GM03348 (cell line): ENCODE results near the gene SORCS2.

Experiments
- DNase-seq: peaks from one replicate; pipeline ENCODE4 v3.0.0; 2012; ENCODE audit warnings: low spot score

SORCS2 gene

DNA sequence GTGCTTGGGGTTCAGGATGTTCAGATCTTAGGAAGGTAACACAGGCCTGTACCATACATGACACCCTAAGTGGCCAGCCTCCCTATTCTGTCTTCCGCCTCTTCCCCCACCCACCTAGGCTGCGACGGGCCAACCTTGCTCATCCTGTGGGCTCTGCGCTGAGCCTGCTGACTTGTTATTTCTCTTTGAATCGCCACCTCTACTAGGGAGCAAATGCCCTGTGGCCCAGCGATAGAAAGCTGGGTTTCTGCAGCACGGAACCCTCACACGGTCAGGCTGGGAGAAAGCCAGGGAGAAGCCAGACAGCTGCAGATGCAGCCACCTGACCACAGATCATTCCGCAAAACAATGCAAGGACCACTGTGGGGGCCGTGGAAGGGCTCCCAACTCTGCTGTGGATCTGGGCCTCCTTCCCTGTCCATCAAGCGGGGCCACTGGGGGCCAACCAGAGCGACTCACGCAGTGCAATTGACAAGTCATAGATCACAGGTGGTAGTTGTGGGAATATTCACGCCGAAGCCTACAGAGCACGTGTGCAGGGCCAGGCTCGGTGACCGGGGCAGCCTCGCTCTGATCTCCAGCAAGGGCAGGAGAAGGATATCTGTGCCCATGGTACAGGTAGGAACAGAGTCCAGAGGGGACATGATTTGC lies 519.8 kb downstream of the SORCS2 start:
- DNase-seq, result no peak

DNA sequence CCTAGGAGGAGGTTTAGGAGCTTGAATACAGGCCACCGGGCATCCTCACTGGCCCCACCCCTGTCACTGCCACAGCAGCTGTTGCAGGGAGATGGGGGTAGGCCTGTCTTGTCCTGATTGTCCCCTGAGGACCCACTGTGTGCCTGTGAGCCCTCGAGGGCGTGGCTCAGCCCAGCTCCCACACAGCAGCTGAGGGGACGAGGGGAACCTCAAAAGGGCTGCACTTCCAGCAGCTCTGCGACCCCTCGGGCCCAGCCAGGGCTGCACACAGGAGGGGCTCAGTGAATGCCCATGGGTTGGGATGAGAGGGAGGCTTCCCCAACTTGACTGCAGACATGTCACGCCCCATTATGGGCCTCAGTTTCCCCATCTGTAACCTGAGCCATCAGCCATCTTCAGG lies 521.4 kb downstream of the SORCS2 start:
- no peak for DNase-seq

DNA sequence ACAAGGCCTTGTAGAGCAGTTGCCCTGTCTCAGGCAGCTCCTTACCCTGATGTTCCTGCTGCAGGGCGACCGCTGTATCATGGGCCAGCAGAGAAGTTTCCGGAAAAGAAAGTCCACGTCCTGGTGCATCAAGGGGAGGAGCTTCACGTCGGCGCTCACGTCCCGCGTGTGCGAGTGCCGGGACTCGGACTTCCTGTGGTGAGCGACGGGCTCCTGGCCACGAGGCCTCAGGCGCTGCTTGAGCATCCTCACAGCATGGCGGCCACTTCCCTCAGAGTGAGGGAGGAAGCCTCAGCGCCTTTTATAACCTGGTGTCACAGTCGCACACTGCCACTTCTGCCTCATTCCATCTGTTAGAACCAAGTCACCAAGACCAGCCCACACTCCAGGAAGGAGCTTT lies 521.8 kb downstream of the SORCS2 start:
- DNase-seq, result no peak

DNA sequence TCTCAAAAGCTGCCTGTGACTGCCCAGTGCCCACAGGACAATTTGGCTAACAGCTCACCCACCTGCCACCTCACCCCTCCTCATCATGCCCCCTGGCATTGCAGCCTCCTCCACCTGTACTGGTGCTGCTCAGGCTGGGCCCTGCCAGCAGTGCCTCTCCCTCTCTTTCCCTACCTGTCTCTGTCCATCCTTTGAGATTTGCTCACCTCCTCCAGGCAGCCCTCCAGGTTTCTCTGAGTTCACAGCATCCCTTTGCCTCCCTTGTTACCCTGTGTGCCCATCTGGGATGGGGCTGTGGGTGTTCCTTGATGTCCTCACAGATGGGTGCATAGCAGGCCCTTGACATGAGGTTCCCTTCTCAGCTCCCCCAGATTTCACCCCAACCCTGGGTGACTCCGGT lies 522.4 kb downstream of the SORCS2 start:
- DNase-seq, result no peak

DNA sequence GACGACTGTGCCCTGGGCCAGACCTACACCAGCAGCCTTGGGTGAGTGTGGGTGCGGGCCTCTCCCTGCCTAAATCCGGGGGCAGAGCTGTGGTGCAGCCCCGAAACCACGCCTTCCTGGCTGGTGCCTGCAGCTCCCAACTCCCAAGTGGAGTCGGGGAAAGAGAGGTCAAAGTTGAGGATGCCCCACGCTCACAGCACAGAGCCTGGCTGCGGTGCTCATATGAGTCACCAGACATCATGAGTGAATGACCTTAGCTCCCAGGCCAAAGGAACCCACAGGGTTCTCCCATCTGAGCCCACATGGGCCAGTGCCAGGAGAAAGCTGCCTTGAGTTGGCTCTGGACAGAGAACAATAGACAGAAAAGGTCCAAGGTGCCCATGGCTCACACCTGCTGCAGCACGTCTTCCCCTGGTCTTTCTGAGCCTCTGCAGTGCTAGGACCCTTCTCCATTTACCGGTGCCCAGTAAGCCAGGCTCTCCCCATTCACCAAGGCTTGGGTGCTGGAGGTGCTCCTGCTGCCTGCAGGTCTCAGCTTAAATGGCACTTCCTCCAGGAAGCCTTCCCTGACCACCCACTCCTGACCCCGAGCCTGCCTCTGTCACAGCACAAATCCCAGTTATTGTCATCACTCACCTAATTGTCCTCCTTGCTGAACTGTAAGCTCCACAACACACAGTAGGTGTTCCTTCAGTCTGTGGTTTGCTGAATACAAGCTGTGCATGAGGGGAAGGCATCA lies 523.1 kb downstream of the SORCS2 start:
- DNase-seq, result no peak

DNA sequence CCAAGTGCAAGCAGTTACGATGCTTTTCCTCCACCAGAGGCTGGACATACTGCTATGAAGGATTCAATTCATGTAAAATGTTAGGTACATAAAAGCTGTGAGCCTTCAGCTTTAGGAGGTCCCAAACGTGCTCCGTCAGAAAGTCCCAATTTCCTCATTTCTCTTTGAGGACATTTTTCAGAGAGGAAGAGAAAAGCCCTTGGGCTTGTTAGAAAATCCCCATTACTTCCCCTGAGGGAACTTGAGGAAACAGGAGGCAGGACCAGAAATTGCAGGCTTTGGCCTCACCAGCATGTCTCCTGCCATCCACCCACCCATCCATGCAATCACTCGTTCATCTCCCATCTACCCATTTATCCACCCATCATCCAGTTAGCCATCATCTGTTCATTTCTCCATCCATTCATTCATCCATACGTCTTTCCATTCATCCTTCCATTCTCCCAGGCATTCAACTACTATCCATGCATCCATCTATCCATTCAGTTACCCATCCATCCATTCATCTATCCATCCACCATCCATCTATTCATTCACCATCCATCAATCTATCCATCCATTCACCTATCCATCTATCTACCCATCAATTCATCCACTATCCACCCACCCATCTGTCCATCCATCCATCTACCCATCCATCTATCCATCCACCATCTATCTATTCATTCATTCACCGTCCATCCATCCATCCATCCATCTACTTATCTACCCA lies 523.8 kb downstream of the SORCS2 start:
- no peak for DNase-seq

DNA sequence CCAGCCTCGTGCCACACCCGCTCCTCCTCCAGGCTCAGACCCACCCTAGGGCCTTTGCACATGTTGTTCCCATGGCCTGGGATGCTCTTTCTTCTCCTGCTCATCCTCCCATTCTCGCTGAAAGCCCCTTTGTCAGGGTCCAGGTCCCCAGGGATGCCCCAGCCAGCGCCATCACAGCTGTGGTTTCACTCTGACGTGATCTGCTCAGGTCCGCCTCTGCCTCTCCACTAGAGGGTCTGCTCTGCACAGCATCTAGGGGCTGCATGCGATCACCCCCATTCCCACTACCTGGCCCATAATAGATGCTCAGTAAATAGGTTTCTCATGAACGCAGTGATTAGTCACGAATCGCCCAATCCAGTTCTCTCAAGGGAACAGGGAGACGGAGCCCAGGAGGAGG lies 524.8 kb downstream of the SORCS2 start:
- no peak for DNase-seq

DNA sequence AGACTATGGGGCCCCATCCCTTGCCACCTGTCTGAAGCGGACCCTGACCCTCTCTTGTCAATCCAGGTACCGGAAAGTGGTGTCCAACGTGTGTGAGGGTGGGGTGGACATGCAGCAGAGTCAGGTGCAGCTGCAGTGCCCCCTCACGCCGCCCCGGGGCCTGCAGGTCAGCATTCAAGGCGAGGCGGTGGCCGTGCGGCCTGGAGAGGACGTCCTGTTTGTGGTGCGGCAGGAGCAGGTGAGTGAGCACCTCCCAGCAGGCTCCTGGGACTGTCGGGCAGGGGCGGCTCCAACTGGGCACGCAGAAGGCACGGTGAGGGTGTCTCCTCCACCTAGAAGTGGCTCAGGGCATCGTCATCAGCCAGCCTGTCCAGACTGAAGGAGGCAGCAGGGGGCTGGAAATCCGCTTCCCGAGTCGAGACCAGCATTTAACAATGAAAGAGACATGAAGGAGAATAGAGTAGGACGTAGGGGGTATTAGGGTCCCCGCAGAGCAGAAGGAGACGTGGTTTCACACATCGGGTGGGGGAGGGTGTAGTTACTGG lies 525.7 kb downstream of the SORCS2 start:
- DNase-seq, result no peak

DNA sequence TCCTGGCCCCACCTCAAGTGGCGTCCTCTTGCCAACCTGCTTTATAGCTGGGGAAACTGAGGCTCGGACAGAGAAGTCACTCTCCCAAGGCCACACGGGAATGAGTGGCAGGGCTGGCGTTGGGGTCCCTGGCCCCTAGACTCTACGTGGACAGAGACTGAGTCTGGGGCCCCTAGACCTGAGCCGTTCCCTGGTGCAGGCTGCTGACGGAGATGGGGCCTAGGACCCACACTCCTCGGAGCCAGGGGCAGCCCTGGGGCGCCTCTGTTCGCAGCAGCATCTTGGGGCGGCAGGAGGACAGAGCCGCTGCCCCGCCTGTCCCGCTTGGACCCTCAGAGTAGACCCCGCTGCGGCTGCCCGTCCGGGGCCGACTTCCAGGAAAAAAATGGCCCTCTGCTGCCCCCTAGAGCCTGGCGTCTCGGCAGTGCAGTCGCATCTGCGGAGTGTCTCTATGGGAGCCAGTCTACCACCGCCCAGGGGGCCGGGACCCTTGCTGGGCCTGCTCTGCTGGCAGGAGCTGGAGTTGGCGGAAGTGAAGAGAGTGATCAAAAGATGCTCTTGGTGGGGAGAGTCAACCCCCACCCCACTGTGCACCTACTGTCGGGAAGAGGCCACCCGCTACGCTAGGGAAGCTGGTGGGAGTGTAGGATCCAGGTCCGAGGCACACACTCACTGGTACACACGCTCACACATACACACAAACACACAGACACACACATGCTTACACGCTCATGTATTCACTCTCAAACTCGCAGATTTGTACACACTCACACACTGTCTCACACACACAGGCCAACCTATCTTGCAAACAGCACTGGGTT lies 527.2 kb downstream of the SORCS2 start:
- peak; percentile 89 for DNase-seq

DNA sequence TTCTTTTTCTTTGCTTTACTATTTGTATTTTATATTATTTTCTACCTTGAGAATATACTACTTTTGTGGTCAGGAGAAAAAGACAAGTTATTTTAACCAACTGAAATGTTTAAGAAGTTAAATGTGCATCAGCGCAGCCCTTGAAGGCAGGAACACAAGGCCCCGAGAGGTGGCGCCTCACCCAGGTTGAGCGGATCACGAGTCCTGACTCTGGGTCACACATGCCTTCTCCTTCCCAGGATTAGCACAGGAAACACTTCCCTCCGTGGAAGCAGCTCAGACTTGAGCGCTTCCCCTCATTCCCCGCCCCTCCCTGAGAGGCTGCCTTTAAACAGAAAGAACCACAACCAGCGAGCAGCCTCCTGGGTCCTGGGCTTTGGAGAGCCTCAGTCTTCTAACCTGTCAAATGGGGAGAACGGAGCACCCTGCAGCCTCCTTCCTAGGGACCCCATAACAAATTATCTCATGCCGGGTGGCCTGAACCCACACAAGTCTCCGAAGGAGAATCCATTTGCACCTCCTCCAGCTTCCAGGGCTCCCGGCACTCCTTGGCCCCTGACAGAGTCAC lies 529.7 kb downstream of the SORCS2 start:
- no peak for DNase-seq

DNA sequence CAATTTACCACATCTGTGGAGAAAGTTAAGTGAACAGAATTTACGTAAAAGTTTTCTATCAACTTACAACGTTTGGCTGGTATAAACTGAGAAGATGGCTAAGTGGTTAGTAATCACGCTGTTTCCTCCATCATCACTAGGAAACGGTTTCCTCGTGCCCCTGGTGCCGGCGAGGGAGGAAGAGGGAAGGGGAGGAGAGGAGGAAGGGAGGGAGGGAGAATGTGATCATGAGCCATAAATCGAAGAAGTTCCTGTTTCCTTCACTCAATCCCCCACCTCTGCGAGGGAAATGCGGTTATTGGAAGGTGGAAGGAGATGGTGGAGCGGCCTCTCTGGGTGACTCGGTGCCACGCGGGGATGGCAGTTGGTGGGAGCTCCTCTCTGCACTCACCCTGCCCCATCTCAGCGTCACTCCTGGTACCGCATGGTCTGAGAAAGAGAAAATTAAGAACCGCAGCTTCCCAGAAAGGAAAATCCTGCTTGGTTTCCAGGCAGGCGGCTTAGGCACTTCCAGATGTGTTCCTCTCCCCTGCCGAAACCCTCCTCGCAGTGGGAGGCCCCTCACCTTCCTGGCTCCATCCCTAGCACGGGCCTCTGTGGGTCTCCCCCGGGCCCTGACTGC lies 530.5 kb downstream of the SORCS2 start:
- DNase-seq, result no peak

DNA sequence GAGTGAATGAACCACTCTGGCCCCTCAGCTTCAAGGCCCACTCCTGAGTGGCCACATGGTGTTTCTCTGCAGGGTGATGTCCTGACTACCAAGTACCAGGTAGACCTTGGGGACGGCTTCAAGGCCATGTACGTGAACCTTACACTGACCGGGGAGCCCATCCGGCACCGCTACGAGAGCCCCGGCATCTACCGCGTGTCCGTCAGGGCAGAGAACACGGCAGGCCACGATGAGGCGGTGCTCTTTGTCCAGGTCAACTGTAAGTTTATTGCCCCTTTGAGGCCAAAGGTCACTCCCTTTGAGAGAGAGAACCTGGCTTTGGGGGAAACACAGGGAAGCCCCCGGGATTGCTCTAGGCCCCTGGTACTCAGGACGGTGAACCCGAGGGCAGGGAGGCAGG lies 531.3 kb downstream of the SORCS2 start:
- no peak for DNase-seq

DNA sequence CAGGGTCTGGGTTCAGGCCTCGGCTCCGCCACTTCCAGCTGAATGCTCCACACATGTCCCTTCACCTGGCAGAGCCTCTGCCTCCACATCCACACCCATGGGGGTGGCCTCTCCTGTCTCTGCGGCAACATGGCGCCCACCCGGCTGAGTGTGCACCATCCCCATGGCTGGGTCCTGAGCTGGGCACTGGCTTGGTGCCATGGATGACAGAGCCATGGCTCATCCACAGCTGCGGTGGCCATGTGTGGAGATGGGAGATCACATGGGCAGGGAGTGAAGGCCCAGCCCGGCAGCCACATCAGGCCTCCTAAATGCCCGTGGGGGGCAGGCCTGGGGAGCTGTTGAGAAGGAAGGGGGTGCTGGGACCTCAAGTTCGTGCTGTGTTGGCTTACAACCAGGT lies 533.6 kb downstream of the SORCS2 start:
- DNase-seq, result peak; percentile 78

DNA sequence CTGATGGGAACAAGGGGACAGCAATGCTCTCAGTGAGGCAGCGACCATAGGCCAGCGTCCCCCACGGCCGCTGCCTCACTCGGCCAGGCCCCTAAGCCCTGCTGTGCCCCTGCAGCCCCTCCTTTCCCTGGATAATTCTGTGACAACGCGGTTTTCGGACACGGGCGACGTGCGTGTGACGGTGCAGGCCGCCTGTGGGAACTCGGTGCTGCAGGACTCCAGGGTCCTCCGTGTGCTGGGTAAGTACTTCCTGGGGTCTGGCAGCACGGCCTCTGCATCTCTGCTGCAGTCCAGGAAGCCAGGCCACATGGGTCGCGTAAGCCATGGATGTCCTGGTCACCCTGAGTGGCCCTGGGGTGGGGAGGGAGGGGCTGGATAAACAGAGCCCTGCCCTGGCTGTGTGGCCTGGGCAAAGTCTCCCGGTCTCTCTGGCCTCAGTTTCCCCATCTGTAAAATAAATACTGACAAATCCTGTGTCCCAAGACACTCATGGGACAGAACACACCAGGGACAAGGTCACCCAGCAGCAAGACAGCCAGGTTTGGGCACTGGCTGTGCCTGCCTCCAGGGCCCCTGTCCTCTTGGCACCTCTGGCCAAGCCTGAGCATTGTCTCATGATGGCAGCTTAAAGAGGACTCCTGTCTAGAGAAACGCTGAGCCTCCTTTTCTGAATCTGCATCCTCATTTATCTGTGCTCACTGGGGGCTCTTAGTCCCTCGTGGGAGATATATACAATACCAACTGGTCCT lies 534.5 kb downstream of the SORCS2 start:
- no peak for DNase-seq

DNA sequence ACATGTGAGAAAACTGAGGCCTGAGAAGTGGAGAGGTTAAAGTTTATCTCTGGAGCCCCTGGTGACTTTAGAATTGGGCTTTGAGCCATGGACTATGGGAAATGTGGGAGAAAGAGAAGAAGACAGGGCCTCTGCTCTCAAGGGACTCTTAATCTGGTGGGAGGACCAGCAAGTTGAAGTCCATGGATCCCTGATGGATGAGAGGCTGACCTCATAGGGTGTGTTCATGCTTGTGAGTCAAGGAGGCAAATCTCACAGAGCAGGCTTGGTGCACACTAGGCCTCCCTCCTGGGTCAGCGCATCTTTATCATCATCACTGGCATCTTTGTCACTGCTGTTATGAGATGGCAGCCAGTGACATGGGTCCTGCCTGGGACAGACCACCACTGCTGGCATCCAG lies 535.4 kb downstream of the SORCS2 start:
- DNase-seq, result peak; percentile 41

DNA sequence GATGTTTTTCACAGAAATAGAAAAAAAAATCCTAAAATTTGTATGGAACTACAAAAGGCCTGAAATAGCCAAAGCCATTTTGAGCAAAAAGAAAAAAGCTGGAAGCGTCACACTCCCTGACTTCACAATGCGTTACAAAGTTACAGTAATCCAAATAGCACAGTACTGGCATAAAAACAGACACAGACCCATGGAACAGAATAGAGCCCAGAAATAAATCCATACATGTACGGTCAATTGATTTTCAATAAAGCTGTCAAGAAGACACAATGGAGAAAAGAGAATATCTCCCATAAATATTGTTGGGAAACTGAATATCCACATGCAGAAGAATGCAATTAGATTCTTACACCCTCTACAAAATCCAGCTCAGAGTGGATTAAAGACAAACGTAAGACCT lies 539.1 kb downstream of the SORCS2 start:
- no peak for DNase-seq

DNA sequence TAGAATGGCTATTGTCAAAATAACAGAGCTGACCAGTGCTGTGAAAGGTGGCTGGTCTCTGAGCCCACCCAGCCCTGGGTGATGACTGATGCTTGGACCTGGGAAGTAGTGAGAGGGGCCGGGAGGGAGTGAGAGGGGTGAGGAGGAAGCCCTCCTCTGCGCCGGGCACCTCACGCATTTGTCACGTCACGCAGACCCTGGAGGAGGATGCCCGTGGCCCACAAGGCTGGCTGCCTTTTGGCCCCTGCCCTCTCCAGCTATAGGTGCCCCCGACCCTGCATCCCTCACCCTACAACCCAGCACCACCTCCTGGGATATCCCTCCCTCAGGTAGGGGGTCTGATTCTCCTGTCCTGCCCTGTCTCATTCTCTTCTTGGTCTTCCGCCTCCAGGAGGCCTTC lies 539.9 kb downstream of the SORCS2 start:
- no peak for DNase-seq

DNA sequence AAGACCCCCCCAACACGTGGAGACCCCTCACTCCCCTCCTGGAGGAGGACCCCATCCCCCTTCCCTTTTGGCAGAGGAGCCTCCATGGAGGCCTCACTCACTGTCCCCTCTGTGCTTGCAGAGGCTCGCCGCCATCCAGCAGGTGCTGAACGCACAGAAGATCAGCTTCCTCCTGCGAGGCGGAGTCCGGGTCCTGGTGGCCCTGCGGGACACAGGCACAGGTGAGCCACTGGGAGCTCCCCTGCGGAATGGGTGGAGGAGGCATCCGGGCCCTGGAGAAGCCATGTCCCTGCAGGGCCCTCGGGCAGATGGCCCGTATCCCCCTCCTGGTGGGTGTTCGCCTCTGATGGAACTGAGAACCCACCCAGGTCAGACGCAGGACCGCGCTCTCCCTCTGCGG lies 540.9 kb downstream of the SORCS2 start:
- DNase-seq, result no peak

DNA sequence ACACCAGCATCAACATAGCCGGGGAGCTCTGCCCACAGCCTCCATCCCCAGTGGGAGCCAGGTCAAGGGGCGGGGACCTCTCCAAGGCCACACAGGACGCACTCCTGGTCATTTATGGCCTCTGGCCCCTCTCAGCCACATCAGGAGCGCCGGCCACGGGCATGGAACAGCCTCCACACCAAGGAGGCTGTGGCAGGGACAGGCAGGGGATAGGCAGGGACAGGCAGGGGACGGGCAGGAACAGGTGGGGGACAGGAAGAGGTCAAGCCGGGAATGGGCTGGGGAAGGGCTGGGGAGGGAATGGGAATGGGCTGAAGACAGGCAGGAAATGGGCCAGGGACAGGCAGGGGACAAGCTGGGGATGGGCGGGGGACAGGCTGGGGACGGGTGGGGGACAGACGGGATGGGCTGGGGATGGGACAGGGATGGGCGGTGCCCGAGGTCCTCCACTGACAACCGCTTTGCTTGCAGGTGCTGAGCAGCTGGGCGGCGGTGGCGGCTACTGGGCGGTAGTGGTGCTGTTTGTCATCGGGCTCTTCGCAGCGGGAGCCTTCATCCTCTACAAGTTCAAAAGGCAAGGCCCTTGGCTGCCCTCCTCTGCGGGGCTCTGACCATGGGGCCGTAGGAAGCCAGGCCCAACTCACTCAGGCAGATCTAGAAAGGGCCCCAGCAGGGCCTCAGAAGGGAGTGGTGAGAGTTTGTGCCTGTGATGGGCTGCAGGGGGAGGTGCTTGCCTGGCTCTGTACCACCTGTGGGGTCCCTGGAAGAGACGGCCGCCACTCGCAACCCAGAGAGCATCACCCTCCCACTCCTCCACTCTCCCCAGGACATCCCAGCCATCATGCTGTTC lies 541.7 kb downstream of the SORCS2 start:
- DNase-seq, result no peak
